SK-N-SH (cell line): ENCODE data around the gene ARHGAP44.

Source experiments
- EP300 ChIP-seq, 2 experiments: IDR thresholded peaks; 2 replicates each; pipeline versions ENCODE4 v1.4.0 to v1.6.1; 2012; ENCODE audit warnings: borderline replicate concordance in 1 of 2, low read depth in 1 of 2, low read length in 1 of 2
- FOXM1 ChIP-seq: IDR thresholded peaks from 2 replicates; pipeline ENCODE4 v1.4.0; 2012; ENCODE audit warnings: low read depth, mild to moderate bottlenecking
- GATA2 ChIP-seq: sonication (generic); formaldehyde crosslinking; IDR thresholded peaks from 2 replicates; pipeline ENCODE4 v1.5.0; 2020; ENCODE audit warnings: mild to moderate bottlenecking, missing genetic modification reagents
- MAX ChIP-seq: IDR thresholded peaks from 2 replicates; pipeline ENCODE4 v1.4.0; 2012; ENCODE audit warnings: low read depth
- NRF1 ChIP-seq: IDR thresholded peaks from 2 replicates; pipeline ENCODE4 v1.6.1; 2012; ENCODE audit warnings: low read depth, mild to moderate bottlenecking, low read length
- POLR2AphosphoS5 ChIP-seq: IDR thresholded peaks from 2 replicates; pipeline ENCODE4 v1.6.1; 2012; ENCODE audit warnings: low read depth, low read length
- RAD21 ChIP-seq: IDR thresholded peaks from 2 replicates; pipeline ENCODE4 v1.6.1; 2012; ENCODE audit warnings: mild to moderate bottlenecking, low read length
- SMC3 ChIP-seq: IDR thresholded peaks from 2 replicates; pipeline ENCODE4 v1.6.1; 2012; ENCODE audit warnings: low read depth, low read length, improper control_type of control experiment
- TAF1 ChIP-seq: IDR thresholded peaks from 2 replicates; pipeline ENCODE4 v1.6.1; 2012; ENCODE audit warnings: low read depth, mild to moderate bottlenecking, low read length, moderate library complexity, borderline replicate concordance
- USF1 ChIP-seq: IDR thresholded peaks from 2 replicates; pipeline ENCODE4 v1.4.0; 2012; ENCODE audit warnings: low read depth, borderline replicate concordance
- ZBTB33 ChIP-seq: IDR thresholded peaks from 2 replicates; pipeline ENCODE4 v1.4.0; 2012; ENCODE audit warnings: low read depth, borderline replicate concordance
- TF ChIP-seq, protein P1 (sequence below): fragments of 200-600 bp; sonication (generic); IDR thresholded peaks from 2 replicates; pipeline ENCODE4 v1.6.1; 2017; ENCODE audit warnings: antibody characterized with exemption, mild to moderate bottlenecking, moderate library complexity
- TF ChIP-seq, protein P2 (sequence below): IDR thresholded peaks from 2 replicates; pipeline ENCODE4 v1.6.1; 2012; ENCODE audit warnings: mild to moderate bottlenecking, low read depth, low read length, moderate library complexity

GRCh38 chr17:12839042-12839441, 49.7 kb downstream of the ARHGAP44 start:
- TF ChIP-seq RAD21 (no peak), USF1 (no peak), POLR2AphosphoS5 (no peak), GATA2 (CRISPR knock-in tag) (no peak), MAX (no peak), FOXM1 (no peak), NRF1 (no peak), EP300 (IDR thresholded peaks at IDR 0.05; ENCODE audit: borderline replicate concordance in 1 of 2, low read depth in 1 of 2, low read length in 1 of 2) (no peak), SMC3 (no peak), TAF1 (no peak), ZBTB33 (no peak)
- TF ChIP-seq, protein P1, sequence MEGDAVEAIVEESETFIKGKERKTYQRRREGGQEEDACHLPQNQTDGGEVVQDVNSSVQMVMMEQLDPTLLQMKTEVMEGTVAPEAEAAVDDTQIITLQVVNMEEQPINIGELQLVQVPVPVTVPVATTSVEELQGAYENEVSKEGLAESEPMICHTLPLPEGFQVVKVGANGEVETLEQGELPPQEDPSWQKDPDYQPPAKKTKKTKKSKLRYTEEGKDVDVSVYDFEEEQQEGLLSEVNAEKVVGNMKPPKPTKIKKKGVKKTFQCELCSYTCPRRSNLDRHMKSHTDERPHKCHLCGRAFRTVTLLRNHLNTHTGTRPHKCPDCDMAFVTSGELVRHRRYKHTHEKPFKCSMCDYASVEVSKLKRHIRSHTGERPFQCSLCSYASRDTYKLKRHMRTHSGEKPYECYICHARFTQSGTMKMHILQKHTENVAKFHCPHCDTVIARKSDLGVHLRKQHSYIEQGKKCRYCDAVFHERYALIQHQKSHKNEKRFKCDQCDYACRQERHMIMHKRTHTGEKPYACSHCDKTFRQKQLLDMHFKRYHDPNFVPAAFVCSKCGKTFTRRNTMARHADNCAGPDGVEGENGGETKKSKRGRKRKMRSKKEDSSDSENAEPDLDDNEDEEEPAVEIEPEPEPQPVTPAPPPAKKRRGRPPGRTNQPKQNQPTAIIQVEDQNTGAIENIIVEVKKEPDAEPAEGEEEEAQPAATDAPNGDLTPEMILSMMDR, result no peak
- TF ChIP-seq, protein P2, sequence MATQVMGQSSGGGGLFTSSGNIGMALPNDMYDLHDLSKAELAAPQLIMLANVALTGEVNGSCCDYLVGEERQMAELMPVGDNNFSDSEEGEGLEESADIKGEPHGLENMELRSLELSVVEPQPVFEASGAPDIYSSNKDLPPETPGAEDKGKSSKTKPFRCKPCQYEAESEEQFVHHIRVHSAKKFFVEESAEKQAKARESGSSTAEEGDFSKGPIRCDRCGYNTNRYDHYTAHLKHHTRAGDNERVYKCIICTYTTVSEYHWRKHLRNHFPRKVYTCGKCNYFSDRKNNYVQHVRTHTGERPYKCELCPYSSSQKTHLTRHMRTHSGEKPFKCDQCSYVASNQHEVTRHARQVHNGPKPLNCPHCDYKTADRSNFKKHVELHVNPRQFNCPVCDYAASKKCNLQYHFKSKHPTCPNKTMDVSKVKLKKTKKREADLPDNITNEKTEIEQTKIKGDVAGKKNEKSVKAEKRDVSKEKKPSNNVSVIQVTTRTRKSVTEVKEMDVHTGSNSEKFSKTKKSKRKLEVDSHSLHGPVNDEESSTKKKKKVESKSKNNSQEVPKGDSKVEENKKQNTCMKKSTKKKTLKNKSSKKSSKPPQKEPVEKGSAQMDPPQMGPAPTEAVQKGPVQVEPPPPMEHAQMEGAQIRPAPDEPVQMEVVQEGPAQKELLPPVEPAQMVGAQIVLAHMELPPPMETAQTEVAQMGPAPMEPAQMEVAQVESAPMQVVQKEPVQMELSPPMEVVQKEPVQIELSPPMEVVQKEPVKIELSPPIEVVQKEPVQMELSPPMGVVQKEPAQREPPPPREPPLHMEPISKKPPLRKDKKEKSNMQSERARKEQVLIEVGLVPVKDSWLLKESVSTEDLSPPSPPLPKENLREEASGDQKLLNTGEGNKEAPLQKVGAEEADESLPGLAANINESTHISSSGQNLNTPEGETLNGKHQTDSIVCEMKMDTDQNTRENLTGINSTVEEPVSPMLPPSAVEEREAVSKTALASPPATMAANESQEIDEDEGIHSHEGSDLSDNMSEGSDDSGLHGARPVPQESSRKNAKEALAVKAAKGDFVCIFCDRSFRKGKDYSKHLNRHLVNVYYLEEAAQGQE, result no peak
